ENCODE data around the gene WNT7A.

The WNT7A gene

GRCh38 chr3:13793451-13793850, 86.4 kb downstream of the WNT7A start:
- Histone ChIP-seq H3K4me1 (ENCODE audit: control insufficient read depth in 1 of 2, insufficient read depth in 1 of 2, low read depth in 1 of 2, low read length in 1 of 2) (no peaks in the 10 kb centered on the region), H3K4me3 (ENCODE audit: low read depth in 1 of 2, low read length in 1 of 2) (no peak overlapping the region)

GRCh38 chr3:13792512-13793371, 87.1 kb downstream of the WNT7A start:
- Histone ChIP-seq H3K9me3 (no peaks in the 10 kb centered on the region), H3K27ac (no peak overlapping the region), H3K27me3 (peaks cover 22% of the 10 kb centered on the region), H3K36me3 (no peaks in the 10 kb centered on the region), H3K4me3 (ENCODE audit: low read depth in 1 of 2, low read length in 1 of 2) (no peak overlapping the region), H3K4me1 (ENCODE audit: control insufficient read depth in 1 of 2, insufficient read depth in 1 of 2, low read depth in 1 of 2, low read length in 1 of 2) (no peaks in the 10 kb centered on the region)
- TF ChIP-seq CTCF (IDR thresholded peaks at IDR 0.05): no peak

More at GRCh38 chr3:13793451-13793850, 86.4 kb downstream of the WNT7A start:
- Histone ChIP-seq H3K9me3 (no peaks in the 10 kb centered on the region), H3K27ac (no peak overlapping the region), H3K36me3 (no peaks in the 10 kb centered on the region), H3K27me3 (peaks cover 22% of the 10 kb centered on the region)
- TF ChIP-seq CTCF (IDR thresholded peaks at IDR 0.05): no peak

- H3K9me3 ChIP-seq: no peaks in the 10 kb centered on the region
- no peak overlapping the region for H3K4me3 ChIP-seq (ENCODE audit: low read depth in 1 of 2, low read length in 1 of 2)
- no peaks in the 10 kb centered on the region for H3K36me3 ChIP-seq
- H3K4me1 ChIP-seq (ENCODE audit: control insufficient read depth in 1 of 2, insufficient read depth in 1 of 2, low read depth in 1 of 2, low read length in 1 of 2): no peaks in the 10 kb centered on the region
- no peak overlapping the region for H3K27ac ChIP-seq
- TF ChIP-seq CTCF (IDR thresholded peaks at IDR 0.05): no peak
- H3K27me3 ChIP-seq: peaks cover 19% of the 10 kb centered on the region
Observed at GRCh38 chr3:13792051-13792490, 87.8 kb downstream of the WNT7A start.

- H3K9me3 ChIP-seq: no peaks in the 10 kb centered on the region
- no peak overlapping the region for H3K4me3 ChIP-seq (ENCODE audit: low read depth in 1 of 2, low read length in 1 of 2)
- no peak for TF ChIP-seq CTCF (IDR thresholded peaks at IDR 0.05)
- no peaks in the 10 kb centered on the region for H3K4me1 ChIP-seq (ENCODE audit: control insufficient read depth in 1 of 2, insufficient read depth in 1 of 2, low read depth in 1 of 2, low read length in 1 of 2)
- no peak overlapping the region for H3K27ac ChIP-seq
- H3K36me3 ChIP-seq: no peaks in the 10 kb centered on the region
- peaks cover 12% of the 10 kb centered on the region for H3K27me3 ChIP-seq
Observed at GRCh38 chr3:13791198-13792050, 88.4 kb downstream of the WNT7A start.

GRCh38 chr3:13790376-13791197, 89.3 kb downstream of the WNT7A start:
- H3K9me3 ChIP-seq: no peaks in the 10 kb centered on the region
- H3K27me3 ChIP-seq: peaks cover 4% of the 10 kb centered on the region
- TF ChIP-seq CTCF (IDR thresholded peaks at IDR 0.05): no peak
- H3K27ac ChIP-seq: no peak overlapping the region
- no peak overlapping the region for H3K4me3 ChIP-seq (ENCODE audit: low read depth in 1 of 2, low read length in 1 of 2)
- no peaks in the 10 kb centered on the region for H3K36me3 ChIP-seq
- H3K4me1 ChIP-seq (ENCODE audit: control insufficient read depth in 1 of 2, insufficient read depth in 1 of 2, low read depth in 1 of 2, low read length in 1 of 2): no peaks in the 10 kb centered on the region
